Measurements from ENCODE around the gene CCNB2. TPM values are rescaled to one million over a fixed set of nuclear protein-coding genes. Genes with fewer than 3 reads are reported as not detected.
A peak's percentile ranks its signal among the peaks of the same experiment; 100 is the strongest.

Gene CCNB2
- total RNA-seq, 1 experiment from 2014 or later, result 99.2 TPM

GRCh38 chr15:59171067-59171397 is 66.1 kb downstream of the CCNB2 start:
- peak overlapping the region; percentile 71 for H3K27ac ChIP-seq
- intact Hi-C loops (cut with micrococcal nuclease; ENCODE audit: unreplicated experiment), result loop anchor here (2.0 to 5.0 kb wide), 3 partner anchors 106 to 202 kb away; partner anchors contain the start of gene MYO1E

GRCh38 chr15:59172289-59172901 is 67.4 kb downstream of the CCNB2 start:
- CTCF ChIA-PET, result no interaction called here
- BruUV-seq (replicated peaks), result no TSS peak
- H3K27ac ChIP-seq, result no peak overlapping the region
- H3K9me3 ChIP-seq (ENCODE audit: insufficient read depth, low read depth), result no peaks in the 10 kb centered on the region
- no peaks in the 10 kb centered on the region for H3K9me2 ChIP-seq (ENCODE audit: insufficient read depth)
- H2AFZ ChIP-seq, result no peak overlapping the region
- H3K4me3 ChIP-seq, result no peak overlapping the region
- H3K27me3 ChIP-seq (ENCODE audit: insufficient read depth, low read depth), result no peaks in the 10 kb centered on the region
- intact Hi-C loops (cut with micrococcal nuclease; ENCODE audit: unreplicated experiment), result loop anchor here (5.0 kb wide), 1 partner anchor 105 kb away; no protein-coding TSS in a partner anchor
- POLR2A ChIA-PET (ENCODE audit: unreplicated experiment), result interaction anchor here (0.7 kb wide), 1 partner anchor 128 kb away, joined by 6 read pairs; no protein-coding TSS in a partner anchor
- H3K4me2 ChIP-seq, result no peak overlapping the region
- TF ChIP-seq EZH2 (IDR thresholded peaks at IDR 0.05; ENCODE audit: low read depth) (no peak), CTCF (conservative IDR thresholded peaks at IDR 0.05) (peak; percentile 49)
- peaks cover 52% of the 10 kb centered on the region for H3F3A ChIP-seq (ENCODE audit: insufficient read depth, low read depth)
- H3K79me2 ChIP-seq (ENCODE audit: low read depth), result no peaks in the 10 kb centered on the region; the same call in 1 of the 2 replicates
- peaks cover 8% of the 10 kb centered on the region for H3K36me3 ChIP-seq (ENCODE audit: low read depth)
- H4K20me1 ChIP-seq (ENCODE audit: insufficient read depth), result no peaks in the 10 kb centered on the region
- H3K4me1 ChIP-seq (replicated peaks; ENCODE audit: insufficient read depth), result peaks cover 29% of the 10 kb centered on the region
- no peak for DNase-seq

More at GRCh38 chr15:59171067-59171397, 66.1 kb downstream of the CCNB2 start:
- peaks cover 46% of the 10 kb centered on the region for H3F3A ChIP-seq (ENCODE audit: insufficient read depth, low read depth)
- H4K20me1 ChIP-seq (ENCODE audit: insufficient read depth), result no peaks in the 10 kb centered on the region
- ChIA-PET CTCF (no interaction called here), POLR2A (ENCODE audit: unreplicated experiment) (no interaction called here)
- no TSS peak for BruUV-seq (replicated peaks)
- TF ChIP-seq EZH2 (IDR thresholded peaks at IDR 0.05; ENCODE audit: low read depth), result no peak
- no peak for TF ChIP-seq CTCF (conservative IDR thresholded peaks at IDR 0.05)
- peaks cover 8% of the 10 kb centered on the region for H3K36me3 ChIP-seq (ENCODE audit: low read depth)
- peaks cover 28% of the 10 kb centered on the region for H3K4me1 ChIP-seq (replicated peaks; ENCODE audit: insufficient read depth)
- no peak overlapping the region for H3K4me3 ChIP-seq
- no peaks in the 10 kb centered on the region for H3K9me3 ChIP-seq (ENCODE audit: insufficient read depth, low read depth)
- no peaks in the 10 kb centered on the region for H3K9me2 ChIP-seq (ENCODE audit: insufficient read depth)
- no peaks in the 10 kb centered on the region; the same call in 1 of the 2 replicates for H3K79me2 ChIP-seq (ENCODE audit: low read depth)
- no peak overlapping the region for H2AFZ ChIP-seq
- DNase-seq, result no peak
- H3K27me3 ChIP-seq (ENCODE audit: insufficient read depth, low read depth), result no peaks in the 10 kb centered on the region
- H3K4me2 ChIP-seq, result no peak overlapping the region

GRCh38 chr15:59173194-59173593 is 68.2 kb downstream of the CCNB2 start:
- Histone ChIP-seq H3K4me1 (replicated peaks; ENCODE audit: insufficient read depth) (peaks cover 29% of the 10 kb centered on the region), H3K27me3 (ENCODE audit: insufficient read depth, low read depth) (no peaks in the 10 kb centered on the region), H3K4me2 (no peak overlapping the region), H3K9me3 (ENCODE audit: insufficient read depth, low read depth) (no peaks in the 10 kb centered on the region), H3F3A (ENCODE audit: insufficient read depth, low read depth) (peaks cover 56% of the 10 kb centered on the region), H4K20me1 (ENCODE audit: insufficient read depth) (no peaks in the 10 kb centered on the region), H3K79me2 (ENCODE audit: low read depth) (no peaks in the 10 kb centered on the region; the same call in 1 of the 2 replicates), H2AFZ (no peak overlapping the region), H3K36me3 (ENCODE audit: low read depth) (peaks cover 8% of the 10 kb centered on the region), H3K4me3 (no peak overlapping the region), H3K9me2 (ENCODE audit: insufficient read depth) (no peaks in the 10 kb centered on the region), H3K27ac (no peak overlapping the region)
- intact Hi-C loops (cut with micrococcal nuclease; ENCODE audit: unreplicated experiment), result loop anchor here (5.0 kb wide), 1 partner anchor 104 kb away; no protein-coding TSS in a partner anchor
- no TSS peak for BruUV-seq (replicated peaks)
- DNase-seq, result no peak
- CTCF ChIA-PET, result no interaction called here
- POLR2A ChIA-PET (ENCODE audit: unreplicated experiment), result no interaction called here
- TF ChIP-seq CTCF (conservative IDR thresholded peaks at IDR 0.05) (no peak), EZH2 (IDR thresholded peaks at IDR 0.05; ENCODE audit: low read depth) (no peak)
